ENCODE data around the gene VTI1B.

GRCh38 chr14:67641480-67641879, 33.0 kb downstream of the VTI1B start:
- TF ChIP-seq CTCF (IDR thresholded peaks at IDR 0.05) = no peak
- TF ChIP-seq KDM5A (IDR thresholded peaks at IDR 0.05) = no peak
- TF ChIP-seq FOXS1 (CRISPR knock-in tag; IDR thresholded peaks at IDR 0.05) = no peak
- TF ChIP-seq POLR2A (IDR thresholded peaks at IDR 0.05; ENCODE audit: low read length) = no peak
- TF ChIP-seq HMGXB4 (CRISPR knock-in tag; IDR thresholded peaks at IDR 0.05; ENCODE audit: borderline replicate concordance) = no peak
- TF ChIP-seq RAD21 (conservative IDR thresholded peaks at IDR 0.05 in 1 of 2, IDR thresholded peaks at IDR 0.05 in 1 of 2) = no peak
- no peak for TF ChIP-seq MAX (IDR thresholded peaks at IDR 0.05)
- TF ChIP-seq NR3C1 (IDR thresholded peaks at IDR 0.05) = no peak
- TF ChIP-seq RNF2 (IDR thresholded peaks at IDR 0.05; ENCODE audit: borderline replicate concordance, low read depth) = no peak

Measured in A549 (cell line).